WERI-Rb-1 (cell line): ENCODE measurements around the gene SH3RF2.
A peak's percentile ranks its signal among the peaks of the same experiment; 100 is the strongest.

Experiments used
- DNase-seq: peaks from one replicate; pipeline ENCODE4 v3.0.0-alpha.2; 2020
- H3K27ac ChIP-seq: fragments of 250-450 bp; sonication (Bioruptor Pico); 2 replicates; pipeline ENCODE4 v1.5.1; 2020; ENCODE audit warnings: mild to moderate bottlenecking, moderate library complexity
- H3K27me3 ChIP-seq: fragments of 250-450 bp; sonication (Bioruptor Pico); 2 replicates; pipeline ENCODE4 v1.5.1; 2021; ENCODE audit warnings: mild to moderate bottlenecking, low read depth, moderate library complexity; ENCODE audit not compliant: insufficient read depth, severe bottlenecking
- H3K36me3 ChIP-seq: fragments of 250-450 bp; sonication (Bioruptor Pico); 2 replicates; pipeline ENCODE4 v1.5.1; 2020; ENCODE audit warnings: mild to moderate bottlenecking, moderate library complexity
- H3K4me3 ChIP-seq: 2 replicates; pipeline ENCODE4 v1.5.1; 2011; ENCODE audit warnings: low read depth, mild to moderate bottlenecking, control low read depth, low read length
- H3K9me3 ChIP-seq: fragments of 250-450 bp; sonication (Bioruptor Pico); 2 replicates; pipeline ENCODE4 v1.5.1; 2021; ENCODE audit warnings: mild to moderate bottlenecking, moderate library complexity; ENCODE audit not compliant: severe bottlenecking
- CTCF ChIP-seq: IDR thresholded peaks from 2 replicates; pipeline ENCODE4 v1.5.1; 2011; ENCODE audit warnings: low read depth, mild to moderate bottlenecking, control low read depth, inconsistent platforms, low read length

The SH3RF2 gene

GRCh38 chr5:146040527-146040926 is 104.1 kb downstream of the SH3RF2 start:
- no peak for TF ChIP-seq CTCF
- H3K4me3 ChIP-seq = no peak overlapping the region
- no peak for DNase-seq
- H3K9me3 ChIP-seq = no peaks in the 10 kb centered on the region
- no peaks in the 10 kb centered on the region for H3K27me3 ChIP-seq
- no peaks in the 10 kb centered on the region for H3K36me3 ChIP-seq
- H3K27ac ChIP-seq = no peak overlapping the region

- DNase-seq = no peak
- no peaks in the 10 kb centered on the region for H3K9me3 ChIP-seq
- H3K36me3 ChIP-seq = no peaks in the 10 kb centered on the region
- no peak overlapping the region for H3K27ac ChIP-seq
- H3K27me3 ChIP-seq = no peaks in the 10 kb centered on the region
- no peak overlapping the region for H3K4me3 ChIP-seq
- TF ChIP-seq CTCF = peak; percentile 50; the same call in 1 of the 2 replicates
Observed at GRCh38 chr5:146041180-146041789, 104.9 kb downstream of the SH3RF2 start.

GRCh38 chr5:146042628-146043279 is 106.4 kb downstream of the SH3RF2 start:
- no peak for TF ChIP-seq CTCF
- Histone ChIP-seq H3K4me3 (no peak overlapping the region), H3K27me3 (no peaks in the 10 kb centered on the region), H3K27ac (no peak overlapping the region), H3K9me3 (no peaks in the 10 kb centered on the region), H3K36me3 (no peaks in the 10 kb centered on the region)
- no peak for DNase-seq

- no peak for TF ChIP-seq CTCF
- no peaks in the 10 kb centered on the region for H3K36me3 ChIP-seq
Observed at GRCh38 chr5:146043722-146044121, 107.3 kb downstream of the SH3RF2 start.

GRCh38 chr5:146047396-146047795 is 111.0 kb downstream of the SH3RF2 start:
- no peak for TF ChIP-seq CTCF
- H3K36me3 ChIP-seq = no peaks in the 10 kb centered on the region
- H3K27ac ChIP-seq = no peak overlapping the region
- H3K9me3 ChIP-seq = no peaks in the 10 kb centered on the region
- H3K27me3 ChIP-seq = no peaks in the 10 kb centered on the region
- H3K4me3 ChIP-seq = no peak overlapping the region
- DNase-seq = no peak

More at GRCh38 chr5:146043722-146044121, 107.3 kb downstream of the SH3RF2 start:
- Histone ChIP-seq H3K9me3 (no peaks in the 10 kb centered on the region), H3K27ac (no peak overlapping the region), H3K27me3 (no peaks in the 10 kb centered on the region), H3K4me3 (no peak overlapping the region)
- DNase-seq = no peak
